Amygdala (tissue), 56 donors: ENCODE data around the gene BPNT1.
"Not testable (repeated sequence)": the region's sequence is repeated elsewhere in the genome, so short reads cannot be mapped to it uniquely, and the experiment has no call there.

Experiments
- DNase-seq, 56 donors: peaks; one replicate each; lab custom pipeline; 2025; lab: John Stamatoyannopoulos, UW

Gene BPNT1

GRCh38 chr1:220086261-220086686, 3.3 kb downstream of the BPNT1 start:
- DNase-seq: not testable (repeated sequence)

GRCh38 chr1:220084460-220084859, 5.1 kb downstream of the BPNT1 start:
- no peak for DNase-seq

DNA sequence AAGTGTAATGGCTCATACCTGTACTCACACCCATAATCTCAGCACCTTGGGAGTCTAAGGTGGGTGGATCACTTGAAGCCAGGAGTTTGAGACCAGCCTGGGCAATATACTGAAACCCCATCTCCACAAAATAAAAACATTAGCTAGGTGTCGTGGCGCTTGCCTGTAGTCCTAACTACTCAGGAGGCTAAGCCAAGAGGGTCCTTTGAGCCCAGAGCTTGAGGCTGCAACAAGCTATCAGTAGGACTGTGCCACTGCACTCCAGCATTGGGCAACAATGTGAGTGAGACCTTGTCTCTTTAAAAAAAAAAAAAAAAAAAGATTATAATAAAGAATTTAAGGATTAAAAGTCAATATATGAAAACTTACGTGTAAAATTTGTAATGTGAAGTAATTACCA, 11.7 kb downstream of the BPNT1 start:
- no peak for DNase-seq

GRCh38 chr1:220076861-220077762, 12.5 kb downstream of the BPNT1 start:
- no peak for DNase-seq

- no peak for DNase-seq
These were observed 22.1 kb downstream of the BPNT1 start for GRCh38 chr1:220067269-220068204.

- DNase-seq: peak in 3 of 56 donors; percentile 4 to 8 (median 5)
These were observed 27.0 kb downstream of the BPNT1 start for GRCh38 chr1:220062629-220063028.

GRCh38 chr1:220060876-220061275, 28.7 kb downstream of the BPNT1 start:
- DNase-seq: no peak

- DNase-seq: no peak
These were observed 33.2 kb downstream of the BPNT1 start for GRCh38 chr1:220056374-220056773.

GRCh38 chr1:220046052-220046930, 43.3 kb downstream of the BPNT1 start, which contains the start of gene EPRS1:
Gene EPRS1 (minus strand): TSS chr1:220046505. CDS start chr1:220046388, 117 bp downstream.
- peak; percentile 42 to 96 (median 87) for DNase-seq

- DNase-seq: no peak
These were observed 44.1 kb downstream of the BPNT1 start for GRCh38 chr1:220045356-220046051.

DNA sequence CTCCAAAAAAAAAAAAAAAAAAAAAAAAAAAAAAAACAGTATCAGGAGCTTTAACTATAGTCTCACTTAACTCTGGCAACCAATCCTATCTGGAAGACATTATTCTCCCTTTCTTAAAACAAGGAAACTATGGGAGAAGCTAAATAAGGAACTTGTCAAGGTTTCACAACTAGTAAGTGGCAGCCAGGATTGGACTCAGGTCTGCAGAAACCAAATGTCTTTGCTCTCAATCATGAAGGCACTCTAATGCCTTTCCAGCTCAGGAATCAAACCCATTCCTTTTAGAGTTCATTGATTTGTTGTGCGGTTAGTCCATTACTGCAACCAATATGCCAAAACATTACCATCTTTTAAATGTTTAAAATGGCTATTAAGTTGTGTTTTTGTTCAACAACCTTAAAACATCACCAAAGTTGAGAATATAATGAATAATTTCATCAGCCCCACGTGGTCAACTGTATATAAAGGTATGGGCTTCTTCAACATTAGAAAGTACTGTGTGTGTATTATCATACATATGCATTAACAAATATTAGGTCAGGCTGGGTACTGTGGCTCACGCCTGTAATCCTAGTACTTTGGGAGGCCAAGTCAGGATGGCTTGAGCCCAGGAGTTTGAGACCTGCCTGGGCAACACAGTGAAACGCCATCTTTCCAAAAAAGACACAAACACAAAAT, 44.8 kb downstream of the BPNT1 start:
- DNase-seq: no peak

DNA sequence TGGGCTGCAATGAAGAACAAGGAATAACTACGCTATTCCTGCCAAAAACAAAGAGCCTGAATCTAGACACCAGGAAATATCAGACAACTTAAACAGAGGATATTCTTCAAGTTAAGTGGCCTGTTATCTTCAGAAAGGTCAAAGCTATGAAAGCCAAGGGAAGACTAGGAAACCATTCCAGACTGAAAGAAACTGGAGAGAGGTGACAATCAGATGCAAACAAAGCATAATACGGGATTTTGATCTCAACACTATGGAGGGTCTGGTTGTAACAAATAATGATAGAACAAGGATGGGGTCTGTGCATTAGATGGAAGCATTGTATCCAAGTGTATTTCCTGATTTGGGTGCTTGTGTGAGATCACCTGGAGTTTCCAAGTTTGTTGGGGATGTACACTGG, 45.9 kb downstream of the BPNT1 start:
- DNase-seq: no peak

- DNase-seq: no peak
These were observed 49.5 kb downstream of the BPNT1 start for GRCh38 chr1:220040028-220040596.

GRCh38 chr1:220038640-220039039, 50.9 kb downstream of the BPNT1 start:
- DNase-seq: no peak

DNA sequence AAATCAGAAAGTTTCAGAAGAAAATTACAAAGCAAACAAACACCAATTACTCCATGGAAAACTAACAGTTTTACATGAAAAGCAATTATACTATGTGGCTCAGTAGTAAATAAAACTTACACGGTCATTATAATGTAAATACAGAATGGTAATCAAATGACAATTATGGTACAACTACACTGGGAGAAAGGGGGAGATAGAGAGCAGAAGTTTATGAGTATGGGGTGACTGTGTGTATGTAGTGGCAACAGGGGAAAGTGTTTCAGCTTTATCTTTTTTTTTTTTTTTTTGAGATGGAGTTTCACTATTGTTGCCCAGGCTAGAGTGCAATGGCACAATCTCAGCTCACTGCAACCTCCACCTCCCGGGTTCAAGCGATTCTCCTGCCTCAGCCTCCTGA, 51.8 kb downstream of the BPNT1 start:
- not testable (repeated sequence) for DNase-seq

- DNase-seq: no peak
These were observed 56.7 kb downstream of the BPNT1 start for GRCh38 chr1:220032911-220033310.

GRCh38 chr1:220031287-220031686, 58.3 kb downstream of the BPNT1 start:
- no peak for DNase-seq

- DNase-seq: no peak
These were observed 61.2 kb downstream of the BPNT1 start for GRCh38 chr1:220028346-220028895.
